ENCODE results near the gene YES1. TPM values are rescaled to one million over a fixed set of nuclear protein-coding genes. Genes with fewer than 3 reads are reported as not detected.
"Not testable (repeated sequence)": the region's sequence is repeated elsewhere in the genome, so short reads cannot be mapped to it uniquely, and the experiment has no call there.

Gene YES1
- total RNA-seq, 2 donors from 2014 or later: 62.8 to 78.8 TPM

- Mint-ChIP-seq H3K4me3 (no peak overlapping the region), H3K4me1 (peaks cover 14% of the 10 kb centered on the region), H3K36me3 (ENCODE audit: low read depth) (peaks cover 53% of the 10 kb centered on the region), H3K27ac (no peak overlapping the region), H3K27me3 (ENCODE audit: insufficient read depth) (no peaks in the 10 kb centered on the region), H3K9me3 (no peaks in the 10 kb centered on the region)
- no peak for DNase-seq
- H3K27ac ChIP-seq (ENCODE audit: low read depth, low read length): no peak overlapping the region
- WGBS, 2 experiments (ENCODE audit: insufficient coverage in 1 of 2, insufficient read length in 1 of 2): 86% methylated on average over 3 of the region's 3 CpGs; no CpG with 5 or more reads in 1 of the 2 experiments
- peaks cover 28% of the 10 kb centered on the region for H3K36me3 ChIP-seq (ENCODE audit: control insufficient read depth, insufficient read depth, low read length)
- peak overlapping the region; percentile 63 for H3K4me3 ChIP-seq (ENCODE audit: low read length)
- no peak overlapping the region for H3K9ac ChIP-seq (ENCODE audit: extremely low read depth, low read length, poor library complexity, severe bottlenecking)
- no peaks in the 10 kb centered on the region for H3K27me3 ChIP-seq (ENCODE audit: control insufficient read depth, insufficient read depth, low read length, poor library complexity, severe bottlenecking)
- H3K4me1 ChIP-seq (ENCODE audit: control insufficient read depth, insufficient read depth, low read length): peaks cover 15% of the 10 kb centered on the region
- H3K9me3 ChIP-seq (ENCODE audit: control insufficient read depth, low read length): no peaks in the 10 kb centered on the region
- no peak for TF ChIP-seq CTCF (conservative IDR thresholded peaks at IDR 0.05)
These were observed 126.6 kb downstream of the YES1 start for GRCh38 chr18:685438-685837.

GRCh38 chr18:683531-683930 is 128.5 kb downstream of the YES1 start:
- H3K4me1 Mint-ChIP-seq: peaks cover 14% of the 10 kb centered on the region
- 79 to 85% methylated on average over 5 of the region's 5 CpGs for WGBS, 2 experiments (ENCODE audit: insufficient coverage in 1 of 2, insufficient read length in 1 of 2)

GRCh38 chr18:682833-683232 is 129.2 kb downstream of the YES1 start:
- Histone ChIP-seq H3K4me3 (ENCODE audit: low read length) (no peak overlapping the region), H3K9ac (ENCODE audit: extremely low read depth, low read length, poor library complexity, severe bottlenecking) (no peak overlapping the region), H3K36me3 (ENCODE audit: control insufficient read depth, insufficient read depth, low read length) (peaks cover 34% of the 10 kb centered on the region), H3K9me3 (ENCODE audit: control insufficient read depth, low read length) (no peaks in the 10 kb centered on the region), H3K4me1 (ENCODE audit: control insufficient read depth, insufficient read depth, low read length) (peaks cover 15% of the 10 kb centered on the region), H3K27ac (ENCODE audit: low read depth, low read length) (no peak overlapping the region), H3K27me3 (ENCODE audit: control insufficient read depth, insufficient read depth, low read length, poor library complexity, severe bottlenecking) (no peaks in the 10 kb centered on the region)
- DNase-seq: no peak
- Mint-ChIP-seq H3K36me3 (ENCODE audit: low read depth) (peaks cover 65% of the 10 kb centered on the region), H3K27ac (no peak overlapping the region), H3K27me3 (ENCODE audit: insufficient read depth) (no peaks in the 10 kb centered on the region), H3K4me3 (no peak overlapping the region), H3K4me1 (peaks cover 14% of the 10 kb centered on the region), H3K9me3 (no peaks in the 10 kb centered on the region)
- no peak for TF ChIP-seq CTCF (conservative IDR thresholded peaks at IDR 0.05)

More at GRCh38 chr18:683531-683930, 128.5 kb downstream of the YES1 start:
- no peaks in the 10 kb centered on the region for H3K27me3 ChIP-seq (ENCODE audit: control insufficient read depth, insufficient read depth, low read length, poor library complexity, severe bottlenecking)
- H3K4me3 ChIP-seq (ENCODE audit: low read length): no peak overlapping the region
- H3K36me3 ChIP-seq (ENCODE audit: control insufficient read depth, insufficient read depth, low read length): peaks cover 27% of the 10 kb centered on the region
- no peak overlapping the region for H3K4me3 Mint-ChIP-seq
- no peaks in the 10 kb centered on the region for H3K9me3 Mint-ChIP-seq
- H3K27ac Mint-ChIP-seq: no peak overlapping the region
- peaks cover 15% of the 10 kb centered on the region for H3K4me1 ChIP-seq (ENCODE audit: control insufficient read depth, insufficient read depth, low read length)
- H3K27me3 Mint-ChIP-seq (ENCODE audit: insufficient read depth): no peaks in the 10 kb centered on the region
- peaks cover 63% of the 10 kb centered on the region for H3K36me3 Mint-ChIP-seq (ENCODE audit: low read depth)
- H3K9ac ChIP-seq (ENCODE audit: extremely low read depth, low read length, poor library complexity, severe bottlenecking): no peak overlapping the region
- DNase-seq: no peak
- no peaks in the 10 kb centered on the region for H3K9me3 ChIP-seq (ENCODE audit: control insufficient read depth, low read length)
- no peak overlapping the region for H3K27ac ChIP-seq (ENCODE audit: low read depth, low read length)
- TF ChIP-seq CTCF (conservative IDR thresholded peaks at IDR 0.05): no peak

- Histone ChIP-seq H3K4me1 (ENCODE audit: control insufficient read depth, insufficient read depth, low read length) (peaks cover 15% of the 10 kb centered on the region), H3K36me3 (ENCODE audit: control insufficient read depth, insufficient read depth, low read length) (peaks cover 36% of the 10 kb centered on the region)
- not testable (repeated sequence) for H3K27me3 ChIP-seq (ENCODE audit: control insufficient read depth, insufficient read depth, low read length, poor library complexity, severe bottlenecking); H3K9ac ChIP-seq (ENCODE audit: extremely low read depth, low read length, poor library complexity, severe bottlenecking); H3K27ac ChIP-seq (ENCODE audit: low read depth, low read length); DNase-seq; H3K9me3 Mint-ChIP-seq; H3K27me3 Mint-ChIP-seq (ENCODE audit: insufficient read depth); H3K4me3 Mint-ChIP-seq; H3K9me3 ChIP-seq (ENCODE audit: control insufficient read depth, low read length); H3K4me3 ChIP-seq (ENCODE audit: low read length); H3K27ac Mint-ChIP-seq
- WGBS, 2 experiments (ENCODE audit: insufficient coverage in 1 of 2, insufficient read length in 1 of 2): 96 to 98% methylated on average over 8 to 9 of the region's 9 CpGs
- peaks cover 64% of the 10 kb centered on the region for H3K36me3 Mint-ChIP-seq (ENCODE audit: low read depth)
- H3K4me1 Mint-ChIP-seq: peaks cover 13% of the 10 kb centered on the region
These were observed 129.6 kb downstream of the YES1 start for GRCh38 chr18:682416-682815.

All from endodermal cell (in vitro differentiated cells).